ENCODE data around the gene SHANK1.
A peak's percentile ranks its signal among the peaks of the same experiment; 100 is the strongest.

The SHANK1 gene

GRCh38 chr19:50647879-50648615 lies 71.6 kb downstream of the SHANK1 start:
- DNase-seq (ENCODE audit: low spot score) (no peak), ATAC-seq (ENCODE audit: low read depth) (no peak)
- Histone ChIP-seq H3K4me3 (ENCODE audit: severe bottlenecking) (no peak overlapping the region), H3K27ac (ENCODE audit: poor library complexity, severe bottlenecking) (no peak overlapping the region), H3K36me3 (ENCODE audit: low read depth) (no peaks in the 10 kb centered on the region), H3K4me1 (ENCODE audit: insufficient read depth, poor library complexity, severe bottlenecking) (no peaks in the 10 kb centered on the region), H3K27me3 (ENCODE audit: insufficient read depth, poor library complexity, severe bottlenecking) (no peaks in the 10 kb centered on the region), H3K9me3 (ENCODE audit: severe bottlenecking) (no peaks in the 10 kb centered on the region)
- TF ChIP-seq CTCF (IDR thresholded peaks at IDR 0.05; ENCODE audit: poor library complexity, severe bottlenecking) = no peak

DNA sequence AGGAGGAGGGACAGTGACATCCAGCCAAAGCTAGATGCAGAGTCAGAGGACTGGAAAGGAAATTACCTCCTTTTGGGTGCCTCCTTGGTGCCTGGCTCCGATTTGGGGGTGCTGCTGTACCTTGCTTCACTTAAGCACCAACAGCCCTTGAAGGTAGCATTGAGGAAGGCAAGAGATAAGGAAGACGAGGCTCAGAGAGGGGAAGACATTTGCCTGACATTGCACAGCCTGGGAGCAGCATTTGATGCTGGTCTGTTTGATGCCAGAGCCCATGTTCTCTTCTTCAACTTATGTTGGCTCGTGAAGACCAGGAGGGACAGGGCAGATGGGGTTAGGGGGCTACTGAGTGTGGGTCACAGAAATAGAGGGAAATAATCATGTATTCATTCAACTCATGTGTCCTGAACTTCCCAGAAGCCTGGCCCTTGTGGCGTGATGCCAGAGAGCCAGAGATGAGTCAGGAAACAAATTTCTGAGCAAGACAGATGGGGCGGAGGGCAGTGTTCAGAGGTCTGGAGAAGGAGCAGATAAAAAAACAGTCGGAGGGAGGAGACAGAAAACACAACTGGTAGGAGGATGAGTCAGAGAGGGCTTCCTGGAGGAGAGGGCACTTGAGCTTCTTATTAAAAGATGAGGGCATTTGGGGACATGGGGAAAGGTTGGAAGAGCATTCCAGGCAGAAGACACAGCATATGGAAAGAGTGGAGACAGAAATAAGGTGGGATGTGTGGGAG lies 73.4 kb downstream of the SHANK1 start:
- no peaks in the 10 kb centered on the region for H3K36me3 ChIP-seq (ENCODE audit: low read depth)
- H3K4me1 ChIP-seq (ENCODE audit: insufficient read depth, poor library complexity, severe bottlenecking) = no peaks in the 10 kb centered on the region
- TF ChIP-seq CTCF (IDR thresholded peaks at IDR 0.05; ENCODE audit: poor library complexity, severe bottlenecking) = no peak
- no peaks in the 10 kb centered on the region for H3K9me3 ChIP-seq (ENCODE audit: severe bottlenecking)
- no peak overlapping the region for H3K27ac ChIP-seq (ENCODE audit: poor library complexity, severe bottlenecking)
- H3K4me3 ChIP-seq (ENCODE audit: severe bottlenecking) = no peak overlapping the region
- DNase-seq (ENCODE audit: low spot score) = no peak
- H3K27me3 ChIP-seq (ENCODE audit: insufficient read depth, poor library complexity, severe bottlenecking) = no peaks in the 10 kb centered on the region
- ATAC-seq (ENCODE audit: low read depth) = peak; percentile 76

- no peak for DNase-seq (ENCODE audit: low spot score)
Observed at GRCh38 chr19:50645107-50645506, 74.5 kb downstream of the SHANK1 start.

GRCh38 chr19:50644315-50644915 lies 75.2 kb downstream of the SHANK1 start:
- no peaks in the 10 kb centered on the region for H3K9me3 ChIP-seq (ENCODE audit: severe bottlenecking)
- no peaks in the 10 kb centered on the region for H3K4me1 ChIP-seq (ENCODE audit: insufficient read depth, poor library complexity, severe bottlenecking)
- ATAC-seq (ENCODE audit: low read depth) = no peak
- H3K4me3 ChIP-seq (ENCODE audit: severe bottlenecking) = no peak overlapping the region
- DNase-seq (ENCODE audit: low spot score) = no peak
- H3K36me3 ChIP-seq (ENCODE audit: low read depth) = no peaks in the 10 kb centered on the region
- TF ChIP-seq CTCF (IDR thresholded peaks at IDR 0.05; ENCODE audit: poor library complexity, severe bottlenecking) = no peak
- H3K27ac ChIP-seq (ENCODE audit: poor library complexity, severe bottlenecking) = no peak overlapping the region
- peaks cover 10% of the 10 kb centered on the region for H3K27me3 ChIP-seq (ENCODE audit: insufficient read depth, poor library complexity, severe bottlenecking)

More at GRCh38 chr19:50645107-50645506, 74.5 kb downstream of the SHANK1 start:
- Histone ChIP-seq H3K27ac (ENCODE audit: poor library complexity, severe bottlenecking) (no peak overlapping the region), H3K9me3 (ENCODE audit: severe bottlenecking) (no peaks in the 10 kb centered on the region), H3K4me3 (ENCODE audit: severe bottlenecking) (no peak overlapping the region), H3K27me3 (ENCODE audit: insufficient read depth, poor library complexity, severe bottlenecking) (peaks cover 5% of the 10 kb centered on the region), H3K36me3 (ENCODE audit: low read depth) (no peaks in the 10 kb centered on the region), H3K4me1 (ENCODE audit: insufficient read depth, poor library complexity, severe bottlenecking) (no peaks in the 10 kb centered on the region)
- no peak for TF ChIP-seq CTCF (IDR thresholded peaks at IDR 0.05; ENCODE audit: poor library complexity, severe bottlenecking)
- ATAC-seq (ENCODE audit: low read depth) = no peak

Measured in RWPE2 (cell line).